Spleen (tissue), 7 donors: ENCODE results near the gene MGAT4A.

Experiments
- CTCF ChIP-seq, 11 experiments: fragments of 200-600 bp in 7 of 11; fragments of 450-650 bp in 4 of 11; sonication (generic) in 4 of 11; IDR thresholded peaks in 8 of 11; conservative IDR thresholded peaks in 3 of 11; 1 replicate in 7 of 11; 2 replicates in 4 of 11; pipeline versions ENCODE4 v1.4.0 to v1.8.0; 2016 to 2021; ENCODE audit warnings: antibody characterized with exemption in 11 of 11, inconsistent platforms in 4 of 11, mild to moderate bottlenecking in 1 of 11
- POLR2A ChIP-seq, 3 donors: fragments of 450-650 bp; IDR thresholded peaks; one replicate each; pipeline ENCODE4 v1.5.1; 2017; ENCODE audit warnings: antibody characterized with exemption in 3 of 3, mild to moderate bottlenecking in 1 of 3
- POLR2AphosphoS5 ChIP-seq, 3 donors: sonication (generic); formaldehyde crosslinking; IDR thresholded peaks; one replicate each; pipeline ENCODE4 v1.5.1; 2017; ENCODE audit warnings: antibody characterized with exemption in 3 of 3
- donor health status: DM: no; HTN: no; CAD: no; lungs with moderate emphysema.
- donor health status: DM: no; HTN: no; CAD: no.
- donor health status: DM: no; HTN: no; CAD: no.

GRCh38 chr2:98732430-98733051 lies 1.6 kb upstream of the MGAT4A start:
- TF ChIP-seq POLR2AphosphoS5 (IDR thresholded peaks at IDR 0.05) (no peak), CTCF (IDR thresholded peaks at IDR 0.05 in 8 of 11, conservative IDR thresholded peaks at IDR 0.05 in 3 of 11) (no peak), POLR2A (IDR thresholded peaks at IDR 0.05) (no peak)
